OCI-LY1 (cell line): Measurements from ENCODE around the gene NPY4R2.
"Not testable (repeated sequence)": the region's sequence is repeated elsewhere in the genome, so short reads cannot be mapped to it uniquely, and the experiment has no call there.

Experiments
- H2AFZ ChIP-seq: fragments of 200-600 bp; sonication (generic), shearing (Covaris generic); 2 replicates; pipeline ENCODE4 v1.6.0; 2014; ENCODE audit warnings: antibody characterized with exemption, mild to moderate bottlenecking, low read length
- H3F3A ChIP-seq: fragments of 200-600 bp; sonication (generic), shearing (Covaris generic); 2 replicates; pipeline ENCODE4 v1.6.0; 2014; ENCODE audit warnings: mild to moderate bottlenecking, antibody characterized with exemption, low read length, moderate library complexity; ENCODE audit not compliant: insufficient read depth
- H3K27ac ChIP-seq: fragments of 200-600 bp; sonication (generic); 2 replicates; pipeline ENCODE4 v1.5.1; 2014; ENCODE audit warnings: low read length, mixed run types, mild to moderate bottlenecking, low read depth; ENCODE audit not compliant: poor library complexity, severe bottlenecking
- H3K27me3 ChIP-seq: fragments of 200-600 bp; sonication (generic); 2 replicates; pipeline ENCODE4 v1.6.0; 2014; ENCODE audit warnings: antibody characterized with exemption, mild to moderate bottlenecking, low read length, moderate library complexity; ENCODE audit not compliant: insufficient read depth
- H3K36me3 ChIP-seq: fragments of 200-600 bp; sonication (generic); 2 replicates; pipeline ENCODE4 v1.6.1; 2014; ENCODE audit warnings: mild to moderate bottlenecking, antibody characterized with exemption, low read length, moderate library complexity, mixed read lengths; ENCODE audit not compliant: insufficient read depth
- H3K4me1 ChIP-seq: fragments of 200-600 bp; sonication (generic); 2 replicates; pipeline ENCODE4 v1.5.1; 2014; ENCODE audit warnings: mild to moderate bottlenecking, low read length, moderate library complexity; ENCODE audit not compliant: insufficient read depth, severe bottlenecking
- H3K4me2 ChIP-seq: fragments of 200-600 bp; sonication (generic), shearing (Covaris generic); 2 replicates; pipeline ENCODE4 v1.6.1; 2014; ENCODE audit warnings: low read length
- H3K4me3 ChIP-seq: fragments of 200-600 bp; sonication (generic); 2 replicates; pipeline ENCODE4 v1.5.1; 2014; ENCODE audit warnings: low read length, low read depth, mild to moderate bottlenecking, mixed read lengths; ENCODE audit not compliant: poor library complexity, severe bottlenecking
- H3K79me2 ChIP-seq: fragments of 200-600 bp; shearing (Covaris generic); 2 replicates; pipeline ENCODE4 v1.6.1; 2016; ENCODE audit warnings: mixed run types, low read length, mixed read lengths; ENCODE audit not compliant: insufficient read depth
- H3K9ac ChIP-seq: fragments of 200-600 bp; sonication (generic), shearing (Covaris generic); 2 replicates; pipeline ENCODE4 v1.6.1; 2014; ENCODE audit warnings: mild to moderate bottlenecking, low read length, mixed read lengths
- H3K9me2 ChIP-seq: fragments of 200-600 bp; sonication (generic), shearing (Covaris generic); 2 replicates; pipeline ENCODE4 v1.6.1; 2014; ENCODE audit warnings: low read depth, mild to moderate bottlenecking, low read length, mixed read lengths
- H3K9me3 ChIP-seq: fragments of 200-600 bp; shearing (Covaris generic); 2 replicates; pipeline ENCODE4 v1.6.1; 2014; ENCODE audit warnings: low read length, mixed read lengths
- H4K20me1 ChIP-seq: fragments of 200-600 bp; sonication (generic), shearing (Covaris generic); 2 replicates; pipeline ENCODE4 v1.6.0; 2016; ENCODE audit warnings: mild to moderate bottlenecking, low read length; ENCODE audit not compliant: insufficient read depth

NPY4R2 gene

GRCh38 chr10:47972077-47972476 lies 53.6 kb downstream of the NPY4R2 start:
- H3K9me2 ChIP-seq, H3K79me2 ChIP-seq, H3K9me3 ChIP-seq, H4K20me1 ChIP-seq, H3K27me3 ChIP-seq, H3F3A ChIP-seq, H2AFZ ChIP-seq, H3K9ac ChIP-seq, H3K27ac ChIP-seq, H3K36me3 ChIP-seq, H3K4me3 ChIP-seq, H3K4me1 ChIP-seq, H3K4me2 ChIP-seq: not testable (repeated sequence)
